Stomach (tissue), 4 donors: ENCODE results near the gene CXCL12.

Experiments used
- POLR2A ChIP-seq, 4 donors: fragments of 450-650 bp; IDR thresholded peaks; one replicate each; pipeline ENCODE4 v1.6.1; 2016; ENCODE audit warnings: antibody characterized with exemption in 4 of 4, control low read depth in 2 of 4, mild to moderate bottlenecking in 1 of 4, moderate library complexity in 1 of 4
- POLR2AphosphoS5 ChIP-seq, 3 donors: sonication (generic); formaldehyde crosslinking; IDR thresholded peaks; one replicate each; pipeline ENCODE4 v1.6.1; 2016; ENCODE audit warnings: antibody characterized with exemption in 3 of 3
- TF ChIP-seq, protein P1 (sequence below), 7 experiments: fragments of 450-650 bp in 4 of 7; fragments of 200-600 bp in 3 of 7; sonication (generic) in 3 of 7; IDR thresholded peaks; one replicate each; pipeline ENCODE4 v1.5.1; 2016 to 2019; ENCODE audit warnings: antibody characterized with exemption in 7 of 7, control low read depth in 2 of 7, mild to moderate bottlenecking in 1 of 7

GRCh38 chr10:44368637-44369036 is 16.3 kb downstream of the CXCL12 start:
- TF ChIP-seq, protein P1, sequence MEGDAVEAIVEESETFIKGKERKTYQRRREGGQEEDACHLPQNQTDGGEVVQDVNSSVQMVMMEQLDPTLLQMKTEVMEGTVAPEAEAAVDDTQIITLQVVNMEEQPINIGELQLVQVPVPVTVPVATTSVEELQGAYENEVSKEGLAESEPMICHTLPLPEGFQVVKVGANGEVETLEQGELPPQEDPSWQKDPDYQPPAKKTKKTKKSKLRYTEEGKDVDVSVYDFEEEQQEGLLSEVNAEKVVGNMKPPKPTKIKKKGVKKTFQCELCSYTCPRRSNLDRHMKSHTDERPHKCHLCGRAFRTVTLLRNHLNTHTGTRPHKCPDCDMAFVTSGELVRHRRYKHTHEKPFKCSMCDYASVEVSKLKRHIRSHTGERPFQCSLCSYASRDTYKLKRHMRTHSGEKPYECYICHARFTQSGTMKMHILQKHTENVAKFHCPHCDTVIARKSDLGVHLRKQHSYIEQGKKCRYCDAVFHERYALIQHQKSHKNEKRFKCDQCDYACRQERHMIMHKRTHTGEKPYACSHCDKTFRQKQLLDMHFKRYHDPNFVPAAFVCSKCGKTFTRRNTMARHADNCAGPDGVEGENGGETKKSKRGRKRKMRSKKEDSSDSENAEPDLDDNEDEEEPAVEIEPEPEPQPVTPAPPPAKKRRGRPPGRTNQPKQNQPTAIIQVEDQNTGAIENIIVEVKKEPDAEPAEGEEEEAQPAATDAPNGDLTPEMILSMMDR (IDR thresholded peaks at IDR 0.05): no peak
- TF ChIP-seq POLR2A (IDR thresholded peaks at IDR 0.05) (no peak), POLR2AphosphoS5 (IDR thresholded peaks at IDR 0.05) (no peak)
